Measurements from ENCODE around the gene HOXA6. TPM values are rescaled to one million over a fixed set of nuclear protein-coding genes. Genes with fewer than 3 reads are reported as not detected.

HOXA6 gene
- polyA plus RNA-seq, 1 experiment = 1.2 TPM

DNA sequence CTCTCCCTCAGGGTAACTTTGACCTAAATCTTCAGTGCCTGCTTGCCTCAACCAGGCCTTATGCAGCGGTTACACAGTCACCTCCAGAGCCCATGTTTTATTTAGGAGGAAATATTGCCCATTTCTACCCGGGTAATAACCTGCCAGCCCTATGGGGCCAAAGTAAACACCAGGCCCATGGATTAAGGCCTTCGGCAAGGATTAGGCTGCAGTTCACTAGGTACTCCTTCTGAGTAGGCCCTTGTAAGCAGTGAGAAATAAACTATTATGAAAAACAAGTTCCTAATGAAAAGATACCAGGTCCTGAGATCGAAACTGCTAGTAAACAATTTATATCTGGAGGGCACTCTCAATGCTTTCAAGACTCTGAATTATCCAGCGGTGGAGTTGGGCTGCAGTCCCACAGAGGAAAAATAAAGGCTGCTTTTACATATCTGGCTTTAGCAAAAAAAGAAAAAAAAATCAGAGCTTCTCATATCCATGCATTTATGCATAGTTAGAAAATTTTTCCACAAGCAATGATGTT is 30.3 kb upstream of the HOXA6 start:
- ChIA-PET POLR2A (no interaction called here), CTCF (interaction anchor here (1.5 to 4.2 kb wide), 7 partner anchors 13 to 1285 kb away, joined by 6 to 21 read pairs (median 15); no protein-coding TSS in a partner anchor)
- no peak overlapping the region for H3K4me3 ChIP-seq (ENCODE audit: low read depth, low read length)
- peaks cover 87% of the 10 kb centered on the region for H3K27me3 ChIP-seq (ENCODE audit: control insufficient read depth, insufficient read depth, low read length)
- no peak for DNase-seq (ENCODE audit: low read depth, low spot score)
- H3K27ac ChIP-seq (ENCODE audit: low read depth, low read length) = no peak overlapping the region
- peaks cover 8% of the 10 kb centered on the region; the same call in 1 of the 2 replicates for H3K9me3 ChIP-seq (ENCODE audit: control insufficient read depth, insufficient read depth, low read length)
- TF ChIP-seq CTCF (IDR thresholded peaks at IDR 0.05; ENCODE audit: low read depth, low read length) = no peak

DNA sequence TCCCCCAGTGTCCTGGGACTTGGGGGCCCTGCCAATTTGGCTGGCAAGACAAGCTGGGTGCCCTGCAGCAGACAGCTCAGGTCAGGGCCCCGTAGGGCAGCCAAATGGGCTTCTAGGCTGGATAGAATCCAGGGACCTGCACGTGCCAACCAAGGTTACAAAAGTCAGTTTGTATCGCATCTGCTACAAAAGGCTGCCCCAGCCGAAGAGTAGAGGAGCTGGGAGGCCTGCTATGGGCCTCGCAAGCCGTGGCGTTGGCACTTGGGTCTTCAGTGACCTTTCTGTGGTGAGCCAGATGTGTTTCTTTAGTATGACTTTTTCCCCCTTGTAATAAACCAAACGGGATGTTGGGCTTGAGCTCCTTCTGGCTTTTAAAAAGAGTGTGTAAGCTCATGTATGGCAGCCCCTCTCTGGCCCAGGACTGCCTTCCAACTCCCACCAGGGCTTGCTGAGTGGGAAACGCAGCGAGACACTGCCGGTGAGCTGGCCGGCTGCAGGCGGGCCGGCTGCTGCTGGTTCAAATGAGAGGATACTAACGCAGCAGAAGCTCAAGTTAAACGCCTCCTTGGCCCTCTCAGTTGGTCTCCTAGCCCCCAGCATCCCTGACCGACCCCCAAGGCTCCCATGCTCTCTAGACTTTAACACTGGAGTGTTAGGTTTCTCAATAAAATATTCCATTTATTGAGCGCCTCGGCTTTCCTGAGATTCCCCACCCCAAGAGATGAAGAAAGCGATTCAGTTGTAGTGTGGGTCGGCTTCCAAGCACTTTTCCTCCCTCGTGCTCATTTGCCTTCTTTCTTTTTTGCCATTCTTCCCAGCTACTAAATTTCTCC is 29.6 kb upstream of the HOXA6 start:
- Histone ChIP-seq H3K27ac (ENCODE audit: low read depth, low read length) (no peak overlapping the region), H3K27me3 (ENCODE audit: control insufficient read depth, insufficient read depth, low read length) (peaks cover 87% of the 10 kb centered on the region), H3K9me3 (ENCODE audit: control insufficient read depth, insufficient read depth, low read length) (peaks cover 11% of the 10 kb centered on the region; the same call in 1 of the 2 replicates), H3K4me3 (ENCODE audit: low read depth, low read length) (no peak overlapping the region)
- TF ChIP-seq CTCF (IDR thresholded peaks at IDR 0.05; ENCODE audit: low read depth, low read length) = no peak
- POLR2A ChIA-PET = no interaction called here
- CTCF ChIA-PET = interaction anchor here (1.5 to 4.2 kb wide), 3 partner anchors 33 to 1284 kb away, joined by 6 to 17 read pairs (median 8); no protein-coding TSS in a partner anchor
- DNase-seq (ENCODE audit: low read depth, low spot score) = no peak

- TF ChIP-seq CTCF (IDR thresholded peaks at IDR 0.05; ENCODE audit: low read depth, low read length) = no peak
- H3K4me3 ChIP-seq (ENCODE audit: low read depth, low read length) = no peak overlapping the region
- ChIA-PET POLR2A (no interaction called here), CTCF (interaction anchor here (1.5 to 4.2 kb wide), 3 partner anchors 33 to 1283 kb away, joined by 6 to 17 read pairs (median 8); no protein-coding TSS in a partner anchor)
- no peak for DNase-seq (ENCODE audit: low read depth, low spot score)
- H3K27me3 ChIP-seq (ENCODE audit: control insufficient read depth, insufficient read depth, low read length) = peaks cover 88% of the 10 kb centered on the region
- H3K9me3 ChIP-seq (ENCODE audit: control insufficient read depth, insufficient read depth, low read length) = peaks cover 11% of the 10 kb centered on the region; the same call in 1 of the 2 replicates
- no peak overlapping the region for H3K27ac ChIP-seq (ENCODE audit: low read depth, low read length)
These were observed 28.9 kb upstream of the HOXA6 start for GRCh38 chr7:27176524-27176845.

DNA sequence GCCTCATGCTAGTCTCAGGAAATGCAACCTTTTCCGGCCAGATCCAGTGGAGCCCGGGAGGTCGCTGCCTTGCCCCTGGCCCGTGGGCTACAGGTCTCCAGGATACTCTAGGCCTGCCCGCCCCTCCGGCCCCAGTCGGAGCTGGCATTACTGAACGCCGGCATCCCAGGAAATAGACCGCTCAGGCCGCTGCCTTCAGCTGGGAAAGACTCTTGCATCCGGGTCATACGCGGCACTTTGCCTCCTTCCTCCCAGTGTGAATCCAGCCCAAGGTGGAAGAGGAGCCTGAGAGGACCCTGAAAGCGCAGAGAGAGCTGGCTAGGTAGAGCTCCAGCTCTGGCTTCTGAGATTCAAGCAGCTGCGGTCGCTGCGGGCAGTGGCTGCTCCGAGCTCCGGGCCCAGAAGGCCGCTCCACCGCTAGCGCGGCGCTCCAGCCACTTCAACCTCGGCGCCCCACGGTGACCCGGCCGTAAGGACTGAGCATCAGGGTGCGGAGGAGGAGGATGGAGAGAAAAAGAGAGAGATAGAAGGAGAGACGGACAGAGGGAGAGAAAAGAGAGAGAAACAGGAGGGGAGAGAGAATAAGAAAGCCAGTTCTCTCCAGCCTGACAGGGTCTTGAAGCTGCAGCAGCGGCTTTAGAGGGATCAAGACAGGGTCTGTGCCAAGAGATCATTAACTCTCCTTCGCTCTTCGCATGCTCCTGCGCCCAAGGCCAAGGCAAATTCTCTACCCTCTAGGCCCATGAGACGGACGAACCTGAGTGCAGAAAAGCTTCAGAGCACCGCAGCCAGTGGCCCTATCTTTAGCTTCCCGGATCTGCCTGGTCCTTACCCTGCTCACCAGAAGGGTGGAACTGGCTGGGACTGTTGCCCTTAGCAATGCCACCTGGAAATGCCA is 28.3 kb upstream of the HOXA6 start:
- POLR2A ChIA-PET = no interaction called here
- no peak overlapping the region for H3K27ac ChIP-seq (ENCODE audit: low read depth, low read length)

More for the DNA sequence above, 28.3 kb upstream of the HOXA6 start:
- CTCF ChIA-PET = interaction anchor here (0.6 to 4.2 kb wide), 4 partner anchors 34 to 1283 kb away, joined by 6 to 17 read pairs (median 10); no protein-coding TSS in a partner anchor
- DNase-seq (ENCODE audit: low read depth, low spot score) = no peak
- no peak for TF ChIP-seq CTCF (IDR thresholded peaks at IDR 0.05; ENCODE audit: low read depth, low read length)
- Histone ChIP-seq H3K27me3 (ENCODE audit: control insufficient read depth, insufficient read depth, low read length) (peaks cover 89% of the 10 kb centered on the region), H3K4me3 (ENCODE audit: low read depth, low read length) (no peak overlapping the region), H3K9me3 (ENCODE audit: control insufficient read depth, insufficient read depth, low read length) (peaks cover 11% of the 10 kb centered on the region; the same call in 1 of the 2 replicates)
